ENCODE results near the gene WTIP.

DNA sequence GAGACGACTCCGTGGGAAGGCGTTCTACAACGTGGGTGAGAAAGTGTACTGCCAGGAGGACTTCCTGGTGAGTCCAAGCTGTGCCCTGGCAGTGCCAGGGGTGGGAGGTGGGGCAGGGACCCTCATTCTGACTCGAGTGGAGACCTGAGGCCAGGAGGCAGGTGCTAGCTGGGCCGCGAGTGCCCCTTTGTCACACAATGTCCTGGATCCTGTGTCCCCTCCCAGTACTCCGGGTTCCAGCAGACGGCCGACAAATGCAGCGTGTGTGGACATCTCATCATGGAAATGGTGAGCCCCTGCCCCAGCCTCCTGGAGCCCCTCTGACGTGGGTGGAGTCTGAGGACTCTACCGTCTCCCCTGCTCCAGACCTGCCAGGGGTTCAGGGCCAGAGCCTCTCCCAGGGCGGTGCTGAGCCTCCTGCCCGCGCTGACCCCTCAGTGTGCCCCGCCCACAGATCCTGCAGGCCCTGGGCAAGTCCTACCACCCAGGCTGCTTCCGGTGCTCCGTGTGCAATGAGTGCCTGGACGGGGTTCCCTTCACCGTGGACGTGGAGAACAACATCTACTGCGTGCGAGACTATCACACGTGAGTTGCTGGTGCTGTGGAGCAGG is 11.6 kb downstream of the WTIP start:
- TF ChIP-seq POLR2AphosphoS5 (IDR thresholded peaks at IDR 0.05; ENCODE audit: low read depth, low read length) (no peak), SIN3A (IDR thresholded peaks at IDR 0.05; ENCODE audit: borderline replicate concordance, insufficient read depth, low read length) (no peak)
